Upper lobe of left lung (tissue), 6 donors: ENCODE measurements around the gene GMIP. TPM values are rescaled to one million over a fixed set of nuclear protein-coding genes. Genes with fewer than 3 reads are reported as not detected.
A peak's percentile ranks its signal among the peaks of the same experiment; 100 is the strongest.
"Not testable (repeated sequence)": the region's sequence is repeated elsewhere in the genome, so short reads cannot be mapped to it uniquely, and the experiment has no call there.

Experiments
- ATAC-seq, 2 donors: fragments of 200-7000 bp; cut with Tn5 transposase; one replicate each; pipeline ENCODE4 v1.9.1; 2022; ENCODE audit warnings: mild to moderate bottlenecking in 2 of 2, moderate library complexity in 2 of 2; ENCODE audit not compliant: low FRiP score in 2 of 2
- DNase-seq, 2 donors: peaks; one replicate each; pipeline ENCODE4 v3.0.0-alpha.2; 2019 to 2020
- H3K27ac ChIP-seq, 4 donors: fragments of 200-600 bp; sonication (generic); one replicate each; pipeline ENCODE4 v1.5.1; 2016 to 2019
- H3K27me3 ChIP-seq, 4 donors: fragments of 200-600 bp; sonication (generic); one replicate each; pipeline ENCODE4 v1.5.1; 2017 to 2019
- H3K36me3 ChIP-seq, 4 donors: fragments of 200-600 bp; sonication (generic); one replicate each; pipeline ENCODE4 v1.5.1; 2016 to 2019
- H3K4me1 ChIP-seq, 4 donors: fragments of 200-600 bp; sonication (generic); one replicate each; pipeline ENCODE4 v1.5.1; 2018 to 2019
- H3K4me3 ChIP-seq, 4 donors: fragments of 200-600 bp; sonication (generic); one replicate each; pipeline ENCODE4 v1.5.1; 2017 to 2019; ENCODE audit warnings: mild to moderate bottlenecking in 2 of 4, moderate library complexity in 1 of 4
- H3K9me3 ChIP-seq, 4 donors: fragments of 200-600 bp; sonication (generic); one replicate each; pipeline ENCODE4 v1.5.1; 2018 to 2019
- CTCF ChIP-seq, 6 experiments: fragments of 450-650 bp in 4 of 6; fragments of 200-600 bp in 2 of 6; sonication (generic) in 2 of 6; IDR thresholded peaks; one replicate each; pipeline ENCODE4 v1.5.1; 2016 to 2019; ENCODE audit warnings: antibody characterized with exemption in 6 of 6
- EP300 ChIP-seq, 4 donors: sonication (generic); formaldehyde crosslinking; IDR thresholded peaks; one replicate each; pipeline ENCODE4 v1.5.1; 2017; ENCODE audit warnings: antibody characterized with exemption in 4 of 4, control low read depth in 2 of 4
- POLR2A ChIP-seq, 4 donors: fragments of 450-650 bp; IDR thresholded peaks; one replicate each; pipeline ENCODE4 v1.5.1; 2016 to 2017; ENCODE audit warnings: antibody characterized with exemption in 4 of 4, mild to moderate bottlenecking in 2 of 4
- POLR2AphosphoS5 ChIP-seq, 2 donors: sonication (generic); formaldehyde crosslinking; IDR thresholded peaks; one replicate each; pipeline ENCODE4 v1.5.1; 2017; ENCODE audit warnings: antibody characterized with exemption in 2 of 2
- WGBS, 2 donors: methylation state at CpG; one replicate each; pipeline ENCODE4 v1.1.5; 2017 to 2018; 5-methylcytosine and 5-hydroxymethylcytosine counted together
- total RNA-seq, 6 donors: library from RNA; depleted of rRNA in 4 of 6; stranded (reverse); fragments of >200 nt in 4 of 6; gene quantifications; one replicate each; pipeline versions ENCODE4 v1.1.0 to v1.2.1, GENCODE V29; 2016 to 2021
- donor health status: DM: no; HTN: no; CAD: no; lungs with moderate emphysema.
- donor health status: DM: no; HTN: yes; CAD: no; lungs with severe emphysema.

GMIP gene
- total RNA-seq, 6 donors from 2014 or later = 20.8 to 109 (median 49.1) TPM

GRCh38 chr19:19602713-19603324 is 40.6 kb downstream of the GMIP start:
- Histone ChIP-seq H3K27ac (no peak overlapping the region), H3K4me1 (no peaks in the 10 kb centered on the region), H3K27me3 (no peaks in the 10 kb centered on the region), H3K36me3 (no peaks in the 10 kb centered on the region), H3K4me3 (no peak overlapping the region), H3K9me3 (no peaks in the 10 kb centered on the region)
- TF ChIP-seq EP300 (IDR thresholded peaks at IDR 0.05) (no peak), POLR2A (IDR thresholded peaks at IDR 0.05) (no peak), CTCF (IDR thresholded peaks at IDR 0.05) (no peak), POLR2AphosphoS5 (IDR thresholded peaks at IDR 0.05) (no peak)
- DNase-seq (no peak), ATAC-seq (no peak)
- 43 to 63% methylated on average over 3 of the region's 3 CpGs for WGBS, 2 donors

GRCh38 chr19:19602136-19602712 is 41.2 kb downstream of the GMIP start:
- H3K9me3 ChIP-seq = no peaks in the 10 kb centered on the region
- DNase-seq (no peak), ATAC-seq (no peak)
- H3K27ac ChIP-seq = no peak overlapping the region
- 85 to 90% methylated on average over 9 of the region's 9 CpGs for WGBS, 2 donors
- TF ChIP-seq EP300 (IDR thresholded peaks at IDR 0.05) (no peak), POLR2A (IDR thresholded peaks at IDR 0.05) (no peak), POLR2AphosphoS5 (IDR thresholded peaks at IDR 0.05) (no peak), CTCF (IDR thresholded peaks at IDR 0.05) (no peak)
- no peaks in the 10 kb centered on the region for H3K36me3 ChIP-seq
- no peak overlapping the region for H3K4me3 ChIP-seq
- no peaks in the 10 kb centered on the region for H3K27me3 ChIP-seq
- no peaks in the 10 kb centered on the region for H3K4me1 ChIP-seq

GRCh38 chr19:19600793-19601330 is 42.6 kb downstream of the GMIP start:
- ATAC-seq = no peak
- TF ChIP-seq POLR2AphosphoS5 (IDR thresholded peaks at IDR 0.05) = no peak
- TF ChIP-seq EP300 (IDR thresholded peaks at IDR 0.05) = no peak
- no peak for TF ChIP-seq CTCF (IDR thresholded peaks at IDR 0.05)
- TF ChIP-seq POLR2A (IDR thresholded peaks at IDR 0.05) = no peak
- no peaks in the 10 kb centered on the region for H3K9me3 ChIP-seq
- DNase-seq = no peak
- no peaks in the 10 kb centered on the region for H3K27me3 ChIP-seq
- H3K27ac ChIP-seq = no peak overlapping the region
- 78 to 88% methylated on average over 1 of the region's 1 CpG for WGBS, 2 donors
- no peaks in the 10 kb centered on the region for H3K36me3 ChIP-seq
- H3K4me1 ChIP-seq = peaks cover 0 to 9% (median 0%) of the 10 kb centered on the region in 4 donors
- H3K4me3 ChIP-seq = no peak overlapping the region

GRCh38 chr19:19598728-19599451 is 44.6 kb downstream of the GMIP start:
- H3K9me3 ChIP-seq, ATAC-seq, DNase-seq, H3K36me3 ChIP-seq, H3K27me3 ChIP-seq, H3K4me3 ChIP-seq: not testable (repeated sequence)
- Histone ChIP-seq H3K27ac (peak overlapping the region; percentile 10 to 79 (median 61)), H3K4me1 (peaks cover 0 to 26% (median 8%) of the 10 kb centered on the region in 4 donors)
- 90% methylated on average over 20 of the region's 20 CpGs for WGBS, 2 donors

GRCh38 chr19:19597809-19598306 is 45.6 kb downstream of the GMIP start:
- H3K9me3 ChIP-seq = no peaks in the 10 kb centered on the region
- 66 to 74% methylated on average over 8 of the region's 8 CpGs for WGBS, 2 donors
- no peak overlapping the region for H3K4me3 ChIP-seq
- H3K36me3 ChIP-seq = no peaks in the 10 kb centered on the region
- peaks cover 0 to 26% (median 8%) of the 10 kb centered on the region in 4 donors for H3K4me1 ChIP-seq
- TF ChIP-seq POLR2A (IDR thresholded peaks at IDR 0.05) (no peak), POLR2AphosphoS5 (IDR thresholded peaks at IDR 0.05) (peak in 1 of 2 donors; percentile 31), EP300 (IDR thresholded peaks at IDR 0.05) (peak in 1 of 4 donors; percentile 33)
- DNase-seq (no peak), ATAC-seq (no peak)
- peak overlapping the region in 2 of 4 donors; percentile 20 to 69 for H3K27ac ChIP-seq
- no peaks in the 10 kb centered on the region for H3K27me3 ChIP-seq
